NCI-H1694 treated with DMSO at 0.1 percent for 48 hours (cell line): ENCODE measurements around the gene LDB1.
A peak's percentile ranks its signal among the peaks of the same experiment; 100 is the strongest.

Experiments
- DNase-seq: peaks from one replicate; lab custom pipeline; 2025; lab: John Stamatoyannopoulos, UW

LDB1 gene, protein sequence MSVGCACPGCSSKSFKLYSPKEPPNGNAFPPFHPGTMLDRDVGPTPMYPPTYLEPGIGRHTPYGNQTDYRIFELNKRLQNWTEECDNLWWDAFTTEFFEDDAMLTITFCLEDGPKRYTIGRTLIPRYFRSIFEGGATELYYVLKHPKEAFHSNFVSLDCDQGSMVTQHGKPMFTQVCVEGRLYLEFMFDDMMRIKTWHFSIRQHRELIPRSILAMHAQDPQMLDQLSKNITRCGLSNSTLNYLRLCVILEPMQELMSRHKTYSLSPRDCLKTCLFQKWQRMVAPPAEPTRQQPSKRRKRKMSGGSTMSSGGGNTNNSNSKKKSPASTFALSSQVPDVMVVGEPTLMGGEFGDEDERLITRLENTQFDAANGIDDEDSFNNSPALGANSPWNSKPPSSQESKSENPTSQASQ

GRCh38 chr10:102120142-102120990, at the start of gene LDB1:
LDB1 (minus strand) TSS chr10:102120368; CDS start chr10:102120110, 258 bp downstream.
- DNase-seq: peak; percentile 43

DNA sequence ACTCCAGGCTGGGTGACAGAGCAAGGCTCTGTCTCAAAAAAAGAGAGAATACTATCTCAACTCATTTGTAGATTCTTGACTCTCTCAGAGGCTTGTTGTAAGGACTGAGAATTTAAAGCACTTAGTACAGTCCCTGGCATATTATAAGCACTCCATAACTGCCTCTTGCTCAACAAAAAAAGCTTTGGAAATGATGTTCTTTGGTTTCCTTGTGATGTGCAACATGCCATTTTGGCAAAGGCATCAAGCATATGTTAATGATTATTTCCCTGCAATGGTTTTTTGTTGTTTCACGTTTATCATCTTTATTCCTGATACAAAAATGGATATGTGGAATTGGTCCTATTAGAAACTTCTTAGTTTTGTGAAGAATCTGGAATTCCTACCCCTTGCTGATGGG, 47.7 kb upstream of the LDB1 start:
- no peak for DNase-seq

- DNase-seq: no peak
Observed at GRCh38 chr10:102163342-102163989, 43.3 kb upstream of the LDB1 start.

GRCh38 chr10:102159831-102160230, 39.7 kb upstream of the LDB1 start:
- DNase-seq: no peak

DNA sequence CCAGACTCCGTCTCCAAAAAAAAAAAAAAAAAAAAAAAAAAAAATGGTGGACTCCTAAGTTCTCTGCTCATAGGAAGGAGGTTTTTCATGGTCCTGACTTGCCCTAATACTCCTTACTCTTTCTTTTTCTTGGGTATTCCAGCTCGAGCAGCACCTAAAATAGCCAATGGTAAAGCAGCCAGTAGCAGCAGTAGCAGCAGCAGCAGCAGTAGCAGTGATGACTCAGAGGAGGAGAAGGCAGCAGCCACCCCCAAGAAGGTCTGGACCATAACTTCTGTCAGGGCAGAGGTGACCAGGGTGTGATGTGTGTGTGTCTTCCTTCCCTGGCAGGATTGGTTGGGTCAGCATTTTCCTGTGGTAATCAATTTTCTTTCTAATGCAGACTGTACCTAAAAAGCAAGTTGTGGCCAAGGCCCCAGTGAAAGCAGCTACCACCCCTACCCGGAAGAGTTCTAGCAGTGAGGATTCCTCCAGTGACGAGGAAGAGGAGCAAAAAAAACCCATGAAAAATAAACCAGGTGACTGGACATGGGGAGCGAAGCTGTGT, 39.0 kb upstream of the LDB1 start:
- no peak for DNase-seq

DNA sequence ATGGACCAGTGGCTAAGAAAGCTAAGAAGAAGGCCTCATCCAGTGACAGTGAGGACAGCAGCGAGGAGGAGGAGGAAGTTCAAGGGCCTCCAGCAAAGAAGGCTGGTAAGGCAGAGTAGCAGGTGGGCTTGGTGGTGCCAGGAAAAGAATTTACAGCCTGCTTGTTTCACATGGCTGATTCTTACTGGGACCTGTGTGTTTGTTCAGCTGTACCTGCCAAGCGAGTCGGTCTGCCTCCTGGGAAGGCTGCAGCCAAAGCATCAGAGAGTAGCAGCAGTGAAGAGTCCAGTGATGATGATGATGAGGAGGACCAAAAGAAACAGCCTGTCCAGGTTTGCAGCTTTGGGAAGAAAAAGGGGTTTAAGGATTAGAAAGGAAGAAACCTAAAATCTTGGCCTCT, 37.1 kb upstream of the LDB1 start:
- no peak for DNase-seq

GRCh38 chr10:102154466-102155116, 34.4 kb upstream of the LDB1 start:
- DNase-seq: no peak

GRCh38 chr10:102153093-102153620, 33.0 kb upstream of the LDB1 start:
- no peak for DNase-seq

GRCh38 chr10:102152545-102152890, 32.4 kb upstream of the LDB1 start:
- no peak for DNase-seq

DNA sequence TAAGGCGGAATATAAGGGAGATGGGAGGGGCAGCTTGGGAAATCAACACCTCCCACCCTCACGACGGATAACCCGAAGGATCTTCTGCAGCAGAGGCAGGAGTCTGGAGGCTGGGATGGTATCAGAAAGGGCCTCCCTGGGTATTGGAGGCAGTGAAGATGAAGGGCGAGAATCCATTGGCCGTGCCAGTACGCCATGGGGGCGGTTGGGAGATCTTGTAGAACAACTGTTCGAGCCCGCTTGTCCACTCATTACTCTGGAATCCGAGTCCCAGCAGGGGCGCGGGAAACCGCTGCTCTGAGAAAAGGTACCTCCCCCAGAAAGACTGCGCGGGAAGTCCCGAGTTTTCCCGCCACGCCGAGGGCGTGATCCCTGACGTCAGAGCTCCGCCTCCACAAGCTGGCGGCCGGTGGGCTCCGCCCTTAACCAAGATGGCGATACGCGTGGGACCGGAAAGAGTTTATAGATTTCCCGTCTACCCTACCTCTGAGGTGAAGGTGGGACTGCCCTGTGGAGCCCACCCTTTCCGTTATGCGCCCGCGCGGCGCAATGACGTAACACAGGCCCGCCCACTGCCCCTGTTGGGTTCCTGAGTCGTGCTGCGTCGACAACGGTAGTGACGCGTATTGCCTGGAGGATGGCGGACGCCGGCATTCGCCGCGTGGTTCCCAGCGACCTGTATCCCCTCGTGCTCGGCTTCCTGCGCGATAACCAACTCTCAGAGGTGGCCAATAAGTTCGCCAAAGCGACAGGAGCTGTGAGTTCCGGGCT, 31.8 kb upstream of the LDB1 start, which contains the start of gene NOLC1:
TSS of gene NOLC1 (plus strand) at position 616 of the 771 bp plus-strand sequence. CDS start at position 638, 22 bp downstream.
- peak; percentile 96 for DNase-seq

GRCh38 chr10:102150970-102151773, 31.0 kb upstream of the LDB1 start:
- DNase-seq: no peak

GRCh38 chr10:102148275-102148674, 28.1 kb upstream of the LDB1 start:
- DNase-seq: no peak

DNA sequence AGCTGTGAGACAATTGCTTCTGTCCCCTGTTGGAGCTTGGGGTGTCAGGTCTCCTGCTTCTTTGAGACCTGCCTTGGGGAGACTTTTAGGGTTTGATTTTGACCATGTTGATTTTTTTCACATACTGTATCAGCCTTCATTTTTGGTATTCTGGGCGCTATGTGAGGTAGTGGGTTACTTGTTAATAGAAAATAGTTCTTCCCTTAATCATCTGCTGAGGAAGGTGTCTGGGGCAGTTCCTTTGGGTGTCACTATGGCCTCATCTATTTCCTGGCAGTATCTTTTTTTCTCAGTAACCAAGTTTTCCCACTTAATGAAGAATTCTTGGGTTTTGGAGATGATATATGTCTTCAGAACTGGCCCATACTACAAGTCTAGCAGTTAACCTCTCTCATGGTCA, 27.4 kb upstream of the LDB1 start:
- no peak for DNase-seq

DNA sequence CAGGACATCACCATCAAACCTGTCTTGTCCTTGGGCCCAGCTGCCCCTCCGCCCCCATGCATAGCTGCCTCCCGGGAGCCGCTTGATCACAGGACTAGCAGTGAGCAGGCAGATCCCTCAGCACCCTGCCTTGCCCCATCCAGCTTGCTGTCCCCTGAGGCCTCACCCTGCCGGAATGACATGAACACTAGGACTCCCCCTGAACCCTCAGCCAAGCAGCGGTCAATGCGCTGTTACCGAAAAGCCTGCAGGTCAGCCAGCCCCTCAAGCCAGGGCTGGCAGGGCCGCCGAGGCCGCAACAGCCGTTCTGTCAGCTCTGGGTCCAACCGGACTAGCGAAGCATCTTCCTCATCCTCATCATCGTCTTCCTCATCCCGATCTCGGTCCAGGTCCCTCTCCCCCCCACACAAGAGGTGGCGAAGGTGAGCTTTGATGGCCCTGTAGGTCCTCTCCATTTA, 26.8 kb upstream of the LDB1 start:
- DNase-seq: no peak

GRCh38 chr10:102141583-102142107, 21.5 kb upstream of the LDB1 start:
- DNase-seq: no peak

DNA sequence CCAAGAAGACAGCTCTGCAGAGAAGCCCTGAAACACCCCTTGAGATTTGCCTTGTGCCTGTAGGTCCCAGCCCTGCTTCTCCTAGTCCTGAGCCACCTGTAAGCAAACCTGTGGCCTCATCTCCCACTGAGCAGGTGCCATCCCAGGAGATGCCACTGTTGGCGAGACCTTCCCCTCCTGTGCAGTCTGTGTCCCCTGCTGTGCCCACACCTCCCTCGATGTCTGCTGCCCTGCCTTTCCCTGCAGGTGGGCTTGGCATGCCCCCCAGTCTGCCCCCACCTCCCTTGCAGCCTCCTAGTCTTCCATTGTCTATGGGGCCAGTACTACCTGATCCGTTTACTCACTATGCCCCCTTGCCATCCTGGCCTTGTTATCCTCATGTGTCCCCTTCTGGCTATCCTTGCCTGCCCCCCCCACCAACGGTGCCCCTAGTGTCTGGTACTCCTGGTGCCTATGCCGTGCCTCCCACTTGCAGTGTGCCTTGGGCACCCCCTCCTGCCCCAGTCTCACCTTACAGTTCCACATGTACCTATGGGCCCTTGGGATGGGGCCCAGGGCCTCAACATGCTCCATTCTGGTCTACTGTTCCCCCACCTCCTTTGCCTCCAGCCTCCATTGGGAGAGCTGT, 20.9 kb upstream of the LDB1 start:
- DNase-seq: no peak

DNA sequence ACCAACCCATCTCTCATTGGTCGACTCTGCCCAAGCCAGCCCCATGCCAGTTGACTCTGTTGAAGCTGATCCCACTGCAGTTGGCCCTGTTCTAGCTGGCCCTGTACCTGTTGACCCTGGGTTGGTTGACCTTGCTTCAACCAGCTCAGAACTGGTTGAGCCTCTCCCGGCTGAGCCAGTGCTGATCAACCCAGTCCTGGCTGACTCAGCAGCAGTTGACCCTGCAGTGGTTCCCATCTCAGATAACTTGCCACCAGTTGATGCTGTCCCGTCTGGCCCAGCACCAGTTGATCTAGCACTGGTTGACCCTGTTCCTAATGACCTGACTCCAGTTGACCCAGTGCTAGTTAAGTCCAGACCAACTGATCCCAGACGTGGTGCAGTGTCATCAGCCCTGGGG, 20.1 kb upstream of the LDB1 start:
- DNase-seq: no peak

- no peak for DNase-seq
Observed at GRCh38 chr10:102139281-102140110, 19.3 kb upstream of the LDB1 start.
